ENCODE measurements around the gene DLGAP1.

DNA sequence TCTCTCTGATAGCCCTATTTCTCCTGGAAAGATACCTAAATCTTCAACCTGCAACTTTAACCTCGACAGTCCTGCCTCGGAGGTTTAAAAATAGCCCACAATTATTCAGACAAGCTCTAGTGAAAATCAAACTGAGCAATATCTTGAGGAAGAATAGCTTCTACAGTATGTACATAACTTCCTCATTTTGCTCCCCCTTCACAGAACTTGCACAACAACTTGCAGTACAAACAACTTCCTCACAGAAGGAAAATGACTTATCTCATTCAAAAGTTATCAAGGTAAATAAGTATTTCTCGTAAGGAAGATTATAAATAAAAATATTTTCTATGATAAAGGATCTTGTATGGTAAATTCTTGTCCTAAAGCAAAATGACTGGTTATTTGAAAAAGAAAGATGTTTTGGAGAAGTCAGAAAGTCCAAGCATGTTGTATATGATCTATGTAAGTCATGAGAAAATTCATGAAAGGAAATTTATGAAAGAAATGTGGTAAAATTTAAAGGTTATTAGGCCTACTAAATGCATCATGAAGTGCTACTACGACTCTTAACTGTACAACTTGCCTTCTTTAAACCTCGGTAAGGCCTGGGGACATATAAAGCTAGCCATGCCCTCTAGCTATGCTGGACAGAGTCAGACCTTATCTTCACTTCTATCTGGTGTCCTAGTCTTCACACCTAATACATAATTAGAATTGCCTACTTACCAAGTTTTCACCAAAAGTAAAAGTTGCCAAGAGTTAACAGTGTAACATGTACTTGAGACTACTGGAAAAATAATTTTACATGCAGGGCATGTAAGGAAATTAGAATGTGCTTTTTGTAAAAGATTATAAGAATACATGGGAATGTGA is 394.5 kb downstream of the DLGAP1 start:
- TF ChIP-seq TOX (CRISPR knock-in tag; IDR thresholded peaks at IDR 0.05; ENCODE audit: borderline replicate concordance) (no peak), ZC3H10 (CRISPR knock-in tag; IDR thresholded peaks at IDR 0.05) (no peak), ISL1 (CRISPR knock-in tag; IDR thresholded peaks at IDR 0.05) (no peak), CSDC2 (CRISPR knock-in tag; IDR thresholded peaks at IDR 0.05) (no peak), ARNTL (CRISPR knock-in tag; IDR thresholded peaks at IDR 0.05; ENCODE audit: borderline replicate concordance, low read depth) (no peak), PPARA (CRISPR knock-in tag; IDR thresholded peaks at IDR 0.05; ENCODE audit: borderline replicate concordance) (no peak), ZFP30 (CRISPR knock-in tag; IDR thresholded peaks at IDR 0.05) (no peak), ZNF8 (CRISPR knock-in tag; IDR thresholded peaks at IDR 0.05) (no peak), GLIS3 (CRISPR knock-in tag; IDR thresholded peaks at IDR 0.05) (no peak), TCF4 (CRISPR knock-in tag; IDR thresholded peaks at IDR 0.05; ENCODE audit: borderline replicate concordance) (no peak), ZNF70 (CRISPR knock-in tag; IDR thresholded peaks at IDR 0.05) (no peak)
- TF ChIP-seq, protein P1, sequence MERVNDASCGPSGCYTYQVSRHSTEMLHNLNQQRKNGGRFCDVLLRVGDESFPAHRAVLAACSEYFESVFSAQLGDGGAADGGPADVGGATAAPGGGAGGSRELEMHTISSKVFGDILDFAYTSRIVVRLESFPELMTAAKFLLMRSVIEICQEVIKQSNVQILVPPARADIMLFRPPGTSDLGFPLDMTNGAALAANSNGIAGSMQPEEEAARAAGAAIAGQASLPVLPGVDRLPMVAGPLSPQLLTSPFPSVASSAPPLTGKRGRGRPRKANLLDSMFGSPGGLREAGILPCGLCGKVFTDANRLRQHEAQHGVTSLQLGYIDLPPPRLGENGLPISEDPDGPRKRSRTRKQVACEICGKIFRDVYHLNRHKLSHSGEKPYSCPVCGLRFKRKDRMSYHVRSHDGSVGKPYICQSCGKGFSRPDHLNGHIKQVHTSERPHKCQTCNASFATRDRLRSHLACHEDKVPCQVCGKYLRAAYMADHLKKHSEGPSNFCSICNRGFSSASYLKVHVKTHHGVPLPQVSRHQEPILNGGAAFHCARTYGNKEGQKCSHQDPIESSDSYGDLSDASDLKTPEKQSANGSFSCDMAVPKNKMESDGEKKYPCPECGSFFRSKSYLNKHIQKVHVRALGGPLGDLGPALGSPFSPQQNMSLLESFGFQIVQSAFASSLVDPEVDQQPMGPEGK (CRISPR knock-in tag; IDR thresholded peaks at IDR 0.05; ENCODE audit: borderline replicate concordance), result no peak
- TF ChIP-seq, protein P2, sequence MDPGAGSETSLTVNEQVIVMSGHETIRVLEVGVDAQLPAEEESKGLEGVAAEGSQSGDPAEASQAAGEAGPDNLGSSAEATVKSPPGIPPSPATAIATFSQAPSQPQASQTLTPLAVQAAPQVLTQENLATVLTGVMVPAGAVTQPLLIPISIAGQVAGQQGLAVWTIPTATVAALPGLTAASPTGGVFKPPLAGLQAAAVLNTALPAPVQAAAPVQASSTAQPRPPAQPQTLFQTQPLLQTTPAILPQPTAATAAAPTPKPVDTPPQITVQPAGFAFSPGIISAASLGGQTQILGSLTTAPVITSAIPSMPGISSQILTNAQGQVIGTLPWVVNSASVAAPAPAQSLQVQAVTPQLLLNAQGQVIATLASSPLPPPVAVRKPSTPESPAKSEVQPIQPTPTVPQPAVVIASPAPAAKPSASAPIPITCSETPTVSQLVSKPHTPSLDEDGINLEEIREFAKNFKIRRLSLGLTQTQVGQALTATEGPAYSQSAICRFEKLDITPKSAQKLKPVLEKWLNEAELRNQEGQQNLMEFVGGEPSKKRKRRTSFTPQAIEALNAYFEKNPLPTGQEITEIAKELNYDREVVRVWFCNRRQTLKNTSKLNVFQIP (CRISPR knock-in tag; IDR thresholded peaks at IDR 0.05; ENCODE audit: borderline replicate concordance, low read depth), result no peak
- TF ChIP-seq, protein P3, sequence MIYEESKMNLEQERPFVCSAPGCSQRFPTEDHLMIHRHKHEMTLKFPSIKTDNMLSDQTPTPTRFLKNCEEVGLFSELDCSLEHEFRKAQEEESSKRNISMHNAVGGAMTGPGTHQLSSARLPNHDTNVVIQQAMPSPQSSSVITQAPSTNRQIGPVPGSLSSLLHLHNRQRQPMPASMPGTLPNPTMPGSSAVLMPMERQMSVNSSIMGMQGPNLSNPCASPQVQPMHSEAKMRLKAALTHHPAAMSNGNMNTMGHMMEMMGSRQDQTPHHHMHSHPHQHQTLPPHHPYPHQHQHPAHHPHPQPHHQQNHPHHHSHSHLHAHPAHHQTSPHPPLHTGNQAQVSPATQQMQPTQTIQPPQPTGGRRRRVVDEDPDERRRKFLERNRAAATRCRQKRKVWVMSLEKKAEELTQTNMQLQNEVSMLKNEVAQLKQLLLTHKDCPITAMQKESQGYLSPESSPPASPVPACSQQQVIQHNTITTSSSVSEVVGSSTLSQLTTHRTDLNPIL (CRISPR knock-in tag; IDR thresholded peaks at IDR 0.05; ENCODE audit: low read depth), result no peak

All from SK-N-SH treated with all-trans-retinoic acid at 6 μM for 48 hours (cell line).